ENCODE measurements around the gene COA6. TPM values are rescaled to one million over a fixed set of nuclear protein-coding genes. Genes with fewer than 3 reads are reported as not detected.
"Not testable (repeated sequence)": the region's sequence is repeated elsewhere in the genome, so short reads cannot be mapped to it uniquely, and the experiment has no call there.

Gene COA6
- total RNA-seq, 1 donor from 2014 or later = 28.0 TPM

DNA sequence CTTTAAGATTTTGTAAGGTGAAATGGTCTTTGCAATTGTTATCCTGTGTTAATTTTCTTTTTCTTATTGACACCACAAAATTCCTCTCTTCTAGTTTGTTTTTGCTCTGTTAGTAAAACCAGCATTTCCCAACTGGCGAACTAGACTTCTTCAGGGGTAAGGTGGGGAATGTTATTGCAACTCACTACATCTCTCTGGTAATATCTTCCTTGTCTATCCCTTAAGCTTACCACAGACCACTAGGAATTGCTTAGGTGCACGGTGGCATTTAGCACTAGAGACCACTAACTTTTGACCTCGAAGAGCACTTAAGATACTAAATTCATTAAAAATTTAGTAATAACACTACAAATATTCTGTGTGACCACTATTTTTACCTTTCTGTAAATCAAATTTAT lies 4.2 kb upstream of the COA6 start:
- DNase-seq (ENCODE audit: low spot score) = no peak

DNA sequence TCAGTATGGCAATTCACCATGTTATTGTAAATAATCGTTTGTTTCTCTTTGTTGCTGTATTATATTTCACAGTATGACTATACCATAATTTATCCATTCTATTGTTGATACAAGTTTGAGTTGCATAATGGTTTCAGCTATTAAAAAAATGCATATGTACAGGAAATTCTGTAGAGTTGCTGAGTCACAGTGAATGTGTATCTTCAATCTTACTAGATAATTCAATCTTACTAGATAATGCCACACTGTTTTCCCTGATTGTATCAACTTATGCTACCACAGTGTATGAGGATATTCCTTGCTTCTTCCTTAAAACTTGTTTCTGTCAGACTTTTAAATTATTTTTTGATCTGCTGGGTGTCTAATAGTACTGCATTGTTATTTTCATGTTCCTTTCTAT lies 3.5 kb upstream of the COA6 start:
- no peak for DNase-seq (ENCODE audit: low spot score)

DNA sequence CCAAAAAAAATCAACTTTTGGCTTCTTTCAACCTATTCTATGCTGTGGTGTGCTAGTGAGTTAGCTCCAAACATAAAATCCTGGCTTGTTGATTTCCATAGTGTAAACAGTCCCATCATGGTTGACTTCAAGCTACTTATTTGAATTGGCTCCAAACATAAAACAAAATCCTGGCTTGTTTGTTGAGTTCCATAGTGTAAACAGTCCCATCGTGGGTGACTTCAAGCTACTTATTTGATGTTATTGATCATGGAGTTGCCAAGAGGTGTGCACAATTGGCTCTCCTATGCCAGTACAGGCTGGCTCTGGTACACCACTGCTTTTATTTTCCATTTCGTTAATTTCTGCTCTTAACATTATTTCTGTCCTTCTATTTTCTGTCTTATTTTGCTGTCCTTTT lies 1.8 kb upstream of the COA6 start:
- no peak for DNase-seq (ENCODE audit: low spot score)

DNA sequence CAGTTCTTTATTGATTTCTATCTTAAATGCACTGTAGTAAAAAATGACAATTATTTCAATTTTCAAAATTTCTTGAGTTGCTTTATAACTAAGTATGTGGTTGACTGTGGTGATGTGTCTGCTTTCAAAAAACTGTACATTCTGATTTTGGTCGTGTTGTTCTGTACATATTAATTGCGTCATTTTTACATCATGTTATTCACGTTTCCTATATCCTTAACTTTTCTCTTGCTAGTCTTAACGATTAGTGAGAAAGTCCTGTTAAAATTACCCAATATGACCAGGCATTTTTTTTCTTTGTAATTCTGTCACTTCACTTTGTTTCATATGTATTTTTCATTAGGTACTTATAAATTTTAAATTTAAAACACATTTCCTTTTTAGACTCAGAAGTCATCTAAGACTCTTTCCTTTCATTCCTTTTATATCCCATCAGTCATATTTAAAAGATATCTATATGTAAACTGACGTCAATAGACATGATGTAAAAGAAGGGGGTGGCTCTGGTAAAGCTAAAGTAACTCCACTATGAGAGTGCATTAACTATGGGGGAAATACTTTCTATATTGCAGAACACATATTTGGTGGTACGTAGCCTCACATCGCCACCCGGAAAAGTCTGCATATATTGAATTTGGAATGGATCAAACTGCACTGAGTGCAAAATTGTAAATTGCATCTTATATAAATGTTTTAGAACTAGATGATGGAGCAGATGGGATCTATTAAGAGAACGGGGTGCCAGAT lies 1.1 kb upstream of the COA6 start:
- no peak for DNase-seq (ENCODE audit: low spot score)

DNA sequence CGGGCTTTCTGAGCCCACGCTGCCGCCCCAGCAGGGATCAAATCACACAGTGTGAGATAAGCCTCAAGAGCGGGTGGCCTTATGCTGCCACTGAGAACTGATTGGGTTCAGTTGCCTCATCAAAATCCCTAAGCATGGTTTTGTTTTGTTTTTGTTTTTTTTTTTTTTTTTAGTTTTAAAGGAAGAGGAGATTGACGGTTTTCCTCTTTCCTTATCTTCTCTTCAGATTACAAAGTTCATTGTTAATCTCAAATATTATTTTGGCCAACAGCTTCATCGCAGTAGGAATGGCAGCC lies 651 bp downstream of the COA6 start:
- no peak for DNase-seq (ENCODE audit: low spot score)

DNA sequence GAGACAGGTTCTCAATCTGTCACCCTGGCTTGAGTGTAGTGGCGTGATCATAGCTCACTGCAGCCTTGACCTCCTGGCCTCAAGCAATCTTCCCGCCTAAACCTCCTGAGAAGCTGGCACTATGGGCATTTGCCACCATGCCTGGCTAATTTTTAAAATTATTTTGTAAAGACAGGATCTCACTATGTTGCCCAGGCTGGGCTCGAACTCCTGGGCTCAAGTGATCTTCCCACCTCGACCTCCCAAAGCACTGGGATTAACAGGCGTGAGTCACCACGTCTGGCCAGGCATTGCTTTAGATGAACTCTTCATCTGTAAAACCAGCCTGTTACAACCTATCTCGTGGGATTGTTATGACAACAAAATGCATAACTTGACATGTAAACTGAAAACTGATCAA lies 2.4 kb downstream of the COA6 start:
- no peak for DNase-seq (ENCODE audit: low spot score)

DNA sequence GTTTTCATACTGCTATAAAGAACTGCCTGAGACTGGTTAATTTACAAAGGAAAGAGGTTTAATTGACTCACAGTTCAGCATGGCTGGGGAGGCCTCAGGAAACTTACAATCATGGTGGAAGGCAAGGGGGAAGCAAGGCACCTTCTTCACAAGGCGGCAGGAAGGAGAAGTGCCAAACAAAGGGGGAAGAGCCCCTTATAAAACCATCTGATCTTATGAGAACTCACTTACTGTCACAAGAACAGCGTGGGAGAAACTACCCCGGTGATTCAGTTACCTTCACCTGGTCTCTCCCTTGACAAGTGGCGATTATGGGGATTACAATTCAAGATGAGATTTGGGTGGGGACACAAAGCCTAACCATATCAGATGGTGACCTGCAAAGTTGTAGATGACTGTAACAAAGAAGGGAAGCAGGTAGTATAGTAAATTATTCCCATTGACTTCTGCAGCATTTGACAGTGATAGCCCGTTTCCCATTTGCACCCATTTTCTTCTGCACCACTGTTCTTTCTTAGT lies 6.4 kb downstream of the COA6 start:
- not testable (repeated sequence) for DNase-seq (ENCODE audit: low spot score)

DNA sequence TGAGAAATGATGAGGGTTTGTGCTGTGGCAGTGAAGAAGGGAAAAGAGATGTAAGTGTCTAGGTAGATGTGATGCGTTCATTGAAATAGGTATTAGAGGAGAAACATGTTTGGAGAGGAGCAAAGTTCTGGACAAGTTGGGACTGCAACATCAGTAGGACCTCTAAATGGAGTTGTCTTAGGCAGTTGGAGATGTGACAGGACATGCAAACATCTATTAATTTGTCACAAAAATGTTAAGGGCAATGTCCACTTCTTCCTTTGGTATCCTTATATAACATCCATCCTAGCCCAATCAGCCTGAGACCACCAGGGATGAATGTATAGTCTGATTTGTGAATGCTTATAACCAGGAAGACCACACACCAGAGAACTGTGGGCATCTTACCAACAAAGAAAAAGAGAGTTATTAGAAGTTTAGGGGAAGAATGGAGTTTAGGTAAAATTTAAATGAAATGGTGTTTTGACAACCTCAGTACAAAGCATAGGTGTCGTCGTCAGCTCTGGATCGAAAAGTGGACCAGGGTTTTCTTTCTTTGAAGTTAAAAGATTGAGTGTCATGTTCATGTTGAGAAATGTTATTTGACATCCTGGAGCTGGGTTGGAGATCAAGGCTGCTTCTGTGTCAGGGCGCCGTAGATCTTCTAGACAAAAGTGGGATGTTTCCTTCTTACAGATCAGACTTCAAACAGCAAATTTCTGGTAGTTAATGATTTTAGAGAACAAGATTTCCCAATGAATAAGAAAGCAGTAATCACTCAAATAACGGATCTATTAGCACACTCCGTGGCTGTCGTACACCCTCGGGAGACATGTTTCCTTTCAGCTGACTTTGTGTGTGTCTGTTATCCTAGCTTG lies 8.7 kb downstream of the COA6 start:
- DNase-seq (ENCODE audit: low spot score) = no peak

DNA sequence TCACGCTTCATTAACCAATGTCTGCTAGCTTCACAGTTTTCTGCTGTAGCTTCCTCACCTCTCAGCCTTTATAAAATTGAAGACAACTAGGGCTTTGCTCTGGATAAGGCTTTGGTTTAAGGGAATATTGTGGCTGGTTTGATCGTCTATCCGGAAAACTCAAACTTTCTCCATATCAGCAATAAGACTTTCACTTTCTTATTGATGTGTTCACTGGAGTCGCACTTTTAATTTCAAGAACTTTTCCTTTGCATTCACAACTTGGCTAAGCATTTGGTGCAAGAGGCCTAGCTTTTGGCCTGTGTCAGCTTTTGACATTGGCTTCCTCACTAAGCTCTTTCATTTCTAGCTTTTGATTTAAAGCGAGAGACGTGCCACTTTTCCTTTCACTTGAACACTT lies 12.9 kb downstream of the COA6 start:
- DNase-seq (ENCODE audit: low spot score) = no peak

DNA sequence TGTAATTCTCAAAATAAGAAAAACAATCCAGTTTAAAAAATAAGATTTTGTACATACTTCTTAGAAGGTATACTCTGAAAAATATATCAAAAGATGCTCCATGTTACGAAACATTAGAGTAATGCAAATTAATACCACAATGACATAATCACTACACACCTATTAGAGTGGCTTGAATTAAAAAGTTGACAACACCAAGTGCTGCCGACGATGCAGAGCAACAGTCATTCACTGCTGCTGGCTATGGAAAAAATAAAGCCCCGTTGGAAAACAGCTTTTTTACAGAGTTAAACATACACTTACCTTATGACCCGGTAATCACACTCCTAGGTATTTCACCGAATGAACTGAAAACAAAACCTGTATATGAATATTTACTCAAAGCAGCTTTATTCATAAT lies 14.8 kb downstream of the COA6 start:
- DNase-seq (ENCODE audit: low spot score) = no peak

DNA sequence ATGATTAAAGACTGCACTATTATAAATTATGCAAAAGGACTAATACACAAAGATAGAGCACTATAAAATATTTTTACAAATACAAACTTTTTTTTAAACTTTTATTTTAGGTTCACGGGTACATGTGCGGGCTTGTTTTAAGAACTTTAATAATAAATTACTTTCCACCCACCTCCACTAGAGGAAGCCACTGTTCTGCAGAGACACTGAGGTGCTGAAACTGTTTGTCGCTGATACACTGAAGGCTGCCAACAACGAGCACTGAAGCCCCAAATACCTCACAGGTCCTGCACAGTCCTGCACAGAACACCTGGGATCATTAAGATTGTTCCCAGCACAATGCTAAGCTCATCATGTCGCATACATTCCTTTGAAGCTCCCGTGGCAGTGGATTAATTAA lies 19.9 kb downstream of the COA6 start:
- no peak for DNase-seq (ENCODE audit: low spot score)

DNA sequence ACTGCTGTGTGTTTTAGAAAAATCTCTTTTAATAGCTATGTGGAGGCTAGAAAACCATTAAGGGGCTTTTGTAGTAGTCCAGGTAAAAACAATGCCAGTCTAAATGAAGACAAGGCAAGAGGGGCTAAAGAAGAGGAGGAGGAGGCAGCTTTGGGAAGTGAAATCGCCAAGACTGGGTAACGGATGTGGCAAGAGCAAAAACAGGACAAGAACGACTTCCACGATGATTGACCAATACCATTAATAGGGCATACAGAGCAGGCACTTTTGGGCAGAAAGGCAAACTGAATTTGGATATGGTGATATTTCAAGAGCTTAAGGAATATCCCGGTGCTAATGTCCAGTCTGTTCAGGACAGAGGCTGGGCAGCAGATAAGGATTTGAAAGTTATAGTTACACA lies 22.0 kb downstream of the COA6 start:
- DNase-seq (ENCODE audit: low spot score) = no peak

DNA sequence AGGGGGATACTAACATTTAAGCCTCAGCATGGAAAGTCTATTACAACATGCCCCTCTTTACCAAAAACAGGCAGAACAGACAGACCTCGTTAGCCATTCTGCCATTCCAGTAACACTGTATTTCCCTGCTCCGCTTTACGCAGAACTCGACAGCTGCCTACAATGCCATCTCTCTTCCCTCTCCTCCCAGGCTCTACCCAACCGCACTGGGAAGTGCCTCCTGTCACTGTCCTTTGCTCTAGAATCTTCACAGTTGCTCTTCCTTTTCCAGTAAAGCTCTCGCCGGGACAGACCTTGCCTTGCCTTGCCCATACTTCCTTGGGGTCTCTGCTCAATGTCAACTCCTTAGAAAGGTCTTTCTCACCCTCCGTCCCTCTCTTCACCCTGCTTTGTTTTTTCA lies 22.8 kb downstream of the COA6 start:
- no peak for DNase-seq (ENCODE audit: low spot score)

DNA sequence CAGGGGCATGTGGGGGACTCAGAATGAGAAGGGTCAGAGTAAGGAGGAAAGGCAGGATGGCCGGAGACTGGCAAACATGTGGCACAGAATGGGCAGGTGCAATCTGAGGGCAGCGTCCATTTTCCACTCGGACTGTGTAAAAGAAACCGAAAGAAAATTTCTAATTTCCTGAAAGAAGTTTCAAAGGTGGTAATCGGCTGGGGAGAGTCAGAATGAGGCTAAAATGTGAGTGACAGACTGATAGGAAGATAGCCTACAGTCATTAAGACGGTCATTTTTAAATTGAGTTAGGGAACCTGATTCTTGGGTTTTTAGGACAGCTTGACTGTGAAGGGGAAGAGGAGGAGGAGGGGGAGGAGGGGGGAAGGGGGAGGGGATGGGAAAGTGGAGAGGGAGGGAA lies 23.6 kb downstream of the COA6 start:
- DNase-seq (ENCODE audit: low spot score) = no peak

DNA sequence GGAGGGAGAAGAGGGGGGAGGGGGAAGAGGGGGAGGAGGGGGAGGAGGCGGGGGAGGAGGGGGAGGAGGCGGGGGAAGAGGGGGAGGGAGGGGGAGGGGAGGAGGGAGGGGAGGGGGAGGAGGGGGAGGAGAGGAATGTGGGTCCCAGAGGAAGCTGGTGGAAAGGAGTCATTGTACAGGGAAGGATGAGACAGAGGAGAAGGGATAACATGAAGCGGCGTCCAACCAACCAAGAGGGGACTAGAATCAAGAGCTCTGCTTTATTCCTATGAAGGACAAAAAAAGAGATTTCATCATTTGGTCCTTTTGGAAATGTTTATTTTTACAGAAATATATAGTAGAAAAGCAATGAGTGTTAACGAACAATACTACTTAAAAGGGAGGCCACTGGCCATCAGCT lies 24.5 kb downstream of the COA6 start:
- no peak for DNase-seq (ENCODE audit: low spot score)

DNA sequence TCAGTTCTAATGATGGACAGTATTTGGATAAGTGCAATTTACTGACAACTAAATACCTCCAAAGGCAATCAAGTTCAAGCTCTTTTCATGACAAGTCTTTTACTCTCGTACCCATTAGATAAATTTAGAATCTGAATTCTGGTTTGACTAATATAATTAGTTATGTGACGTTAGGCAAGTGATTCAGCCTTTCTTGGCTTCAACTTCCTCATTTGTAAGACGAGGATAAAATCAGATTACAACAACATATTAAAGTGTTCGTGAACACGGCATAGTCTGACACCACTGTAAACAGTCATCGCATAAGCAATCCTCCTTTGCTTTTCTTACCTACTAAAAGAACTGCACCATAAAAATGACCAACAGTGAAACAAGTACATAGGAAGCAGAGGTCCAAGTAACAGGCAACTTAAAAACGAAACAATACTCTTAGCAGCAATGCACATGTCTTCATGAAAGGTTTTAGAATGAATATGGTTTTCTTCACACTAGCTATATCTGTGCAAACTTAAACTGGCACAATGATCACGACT lies 25.7 kb downstream of the COA6 start:
- DNase-seq (ENCODE audit: low spot score) = no peak

DNA sequence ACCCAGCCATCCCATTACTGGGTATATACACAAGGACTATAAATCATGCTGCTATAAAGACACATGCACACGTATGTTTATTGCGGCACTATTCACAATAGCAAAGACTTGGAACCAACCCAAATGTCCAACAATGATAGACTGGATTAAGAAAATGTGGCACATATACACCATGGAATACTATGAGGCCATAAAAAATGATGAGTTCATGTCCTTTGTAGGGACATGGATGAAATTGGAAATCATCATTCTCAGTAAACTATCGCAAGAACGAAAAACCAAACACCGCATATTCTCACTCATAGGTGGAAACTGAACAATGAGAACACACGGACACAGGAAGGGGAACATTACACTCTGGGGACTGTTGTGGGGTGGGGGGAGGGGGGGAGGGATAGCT lies 26.3 kb downstream of the COA6 start:
- not testable (repeated sequence) for DNase-seq (ENCODE audit: low spot score)

DNA sequence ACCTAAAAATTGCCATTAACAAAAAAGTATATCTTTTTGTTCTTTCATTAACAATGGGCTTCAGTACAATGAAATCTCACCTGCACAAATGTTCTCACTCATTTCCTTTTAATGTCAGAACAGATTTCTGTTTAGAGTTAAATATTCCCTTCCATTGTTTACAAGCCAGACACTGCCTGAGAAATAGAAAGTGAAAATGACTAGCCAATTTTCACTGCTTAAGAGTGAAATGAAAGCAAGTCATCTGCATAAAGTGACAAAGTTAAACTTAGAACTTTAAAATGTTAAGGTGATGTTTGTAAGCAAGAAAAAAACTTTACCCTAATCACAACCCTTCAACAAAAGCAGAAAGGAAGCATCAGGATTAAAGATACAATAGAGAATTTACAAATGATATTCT lies 27.5 kb downstream of the COA6 start:
- DNase-seq (ENCODE audit: low spot score) = no peak

DNA sequence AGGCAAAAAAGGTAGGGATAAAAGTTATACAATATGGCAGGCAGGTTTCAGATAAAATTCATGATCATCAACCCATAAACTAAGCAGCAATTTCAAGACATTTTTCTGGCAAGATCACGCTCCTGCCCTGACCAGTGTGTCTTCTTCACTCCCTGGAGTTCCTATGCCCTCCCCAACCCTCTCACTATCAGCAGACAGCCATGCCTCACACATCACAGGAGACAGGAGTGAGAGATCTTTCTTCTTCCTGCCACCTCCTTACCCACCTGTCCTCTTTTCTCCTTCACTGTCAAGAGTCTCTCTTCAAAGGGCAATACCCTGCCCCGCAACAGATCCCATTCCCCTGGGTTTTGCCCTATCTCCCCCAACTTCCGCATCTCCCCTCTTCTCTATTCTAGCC lies 28.4 kb downstream of the COA6 start:
- DNase-seq (ENCODE audit: low spot score) = no peak

DNA sequence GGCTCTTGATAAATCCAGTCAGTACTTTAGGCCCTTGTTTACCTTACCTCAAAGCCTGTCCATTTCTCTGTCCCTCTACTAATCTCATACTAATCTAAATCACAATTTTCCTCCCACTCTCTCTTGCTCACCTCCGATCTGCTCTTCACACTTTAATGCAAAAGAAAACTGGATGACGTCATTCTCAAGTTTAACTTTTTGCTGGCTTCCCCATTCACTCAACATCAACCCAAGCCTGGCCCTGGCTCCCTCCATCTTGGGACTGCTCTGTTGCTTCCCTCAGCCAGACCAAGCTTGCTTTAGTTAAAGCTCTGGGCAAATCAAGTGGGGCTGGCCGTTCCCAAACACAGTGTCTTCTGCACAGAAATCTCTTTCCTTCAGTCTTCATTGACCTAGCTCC lies 29.7 kb downstream of the COA6 start:
- no peak for DNase-seq (ENCODE audit: low spot score)

DNA sequence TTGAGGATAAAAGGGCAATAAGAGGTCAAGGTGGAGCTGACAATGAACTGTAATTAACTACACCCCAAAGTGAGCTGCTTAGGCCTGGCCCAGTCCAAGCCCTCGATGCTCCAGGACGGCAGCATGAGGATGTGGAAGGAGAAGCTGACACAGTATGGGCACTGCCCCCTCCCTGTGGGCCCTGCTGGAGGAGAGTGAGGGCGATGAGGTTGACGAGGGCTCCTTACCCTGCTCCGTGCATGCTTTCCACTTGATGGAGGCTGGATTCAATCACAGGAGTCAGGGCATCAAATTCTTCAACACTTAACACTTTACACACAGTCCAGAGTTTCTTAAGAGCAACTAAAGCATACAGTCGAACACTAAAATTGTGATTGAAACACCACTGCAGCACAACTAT lies 32.4 kb downstream of the COA6 start:
- DNase-seq (ENCODE audit: low spot score) = no peak

DNA sequence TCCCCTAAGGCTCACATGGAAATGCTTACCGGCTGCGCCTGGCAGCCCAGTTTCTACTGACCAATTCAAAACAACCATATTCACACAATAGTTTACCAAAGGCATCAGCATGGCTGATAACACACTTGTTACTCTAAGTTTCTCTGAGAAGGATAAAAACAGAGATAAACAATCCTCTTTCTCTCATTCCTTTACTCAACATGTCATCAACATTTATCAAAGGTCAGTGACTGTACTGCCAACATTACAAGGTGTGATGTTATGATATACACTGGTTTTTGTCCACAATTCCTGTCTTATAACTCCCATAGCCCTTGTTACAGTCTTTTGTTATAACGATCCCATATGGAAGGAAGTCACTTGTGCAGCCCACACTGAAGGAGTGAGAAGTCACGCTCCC lies 33.6 kb downstream of the COA6 start:
- no peak for DNase-seq (ENCODE audit: low spot score)

DNA sequence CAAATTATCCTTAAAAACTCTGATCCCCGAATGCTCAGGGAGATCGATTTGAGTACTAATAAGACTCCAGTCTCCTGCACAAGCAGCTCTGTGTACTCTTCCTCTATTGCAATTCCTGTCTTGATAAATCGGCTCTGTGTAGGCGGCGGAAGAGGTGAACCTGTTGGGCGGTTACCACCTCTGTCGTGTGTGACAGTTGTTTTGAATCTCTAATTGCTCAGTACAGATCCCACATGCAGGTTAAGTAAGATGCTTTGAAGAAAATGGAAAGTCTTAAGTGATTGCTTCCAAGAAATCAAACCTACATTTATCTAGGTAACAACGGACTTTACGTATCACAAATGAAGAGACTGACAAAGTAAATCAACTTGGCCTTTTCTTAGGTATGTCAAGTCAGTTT lies 35.5 kb downstream of the COA6 start:
- DNase-seq (ENCODE audit: low spot score) = no peak
